Ascending aorta (tissue), 2 donors: ENCODE measurements around the gene ACO2. TPM values are rescaled to one million over a fixed set of nuclear protein-coding genes. Genes with fewer than 3 reads are reported as not detected.

Source experiments
- DNase-seq, 2 donors: peaks; one replicate each; pipeline ENCODE4 v3.0.0-alpha.2; 2019; ENCODE audit warnings: low spot score in 2 of 2
- H3K27ac ChIP-seq, 2 donors: fragments of 200-600 bp; sonication (generic); one replicate each; pipeline ENCODE4 v1.5.1; 2016 to 2017; ENCODE audit warnings: mild to moderate bottlenecking in 1 of 2
- H3K27me3 ChIP-seq: fragments of 200-600 bp; sonication (generic); one replicate; pipeline ENCODE4 v1.5.1; 2017
- H3K36me3 ChIP-seq, 2 donors: fragments of 200-600 bp; sonication (generic); one replicate each; pipeline ENCODE4 v1.5.1; 2016
- H3K4me1 ChIP-seq, 2 donors: fragments of 200-600 bp; sonication (generic); one replicate each; pipeline ENCODE4 v1.5.1; 2016 to 2017; ENCODE audit warnings: mild to moderate bottlenecking in 1 of 2
- H3K4me3 ChIP-seq, 2 donors: fragments of 200-600 bp; sonication (generic); one replicate each; pipeline ENCODE4 v1.5.1; 2016 to 2017; ENCODE audit warnings: mild to moderate bottlenecking in 1 of 2
- H3K9me3 ChIP-seq, 2 donors: fragments of 200-600 bp; sonication (generic); one replicate each; pipeline ENCODE4 v1.5.1; 2016
- intact Hi-C: fragments of 100-400 bp; cut with DNase I; formaldehyde crosslinking; loops from one replicate; pipeline ENCODE4 v1.15.1; 2023
- total RNA-seq: library from RNA; depleted of rRNA; stranded (reverse); fragments of >200 nt; gene quantifications from one replicate; pipeline ENCODE4 v1.1.0, GENCODE V29; 2016
- TF ChIP-seq, protein P1 (sequence below), 3 experiments: fragments of 200-600 bp in 2 of 3; fragments of 450-650 bp in 1 of 3; sonication (generic) in 2 of 3; IDR thresholded peaks; one replicate each; pipeline ENCODE4 v1.5.1; 2016 to 2019; ENCODE audit warnings: antibody characterized with exemption in 3 of 3, mild to moderate bottlenecking in 1 of 3, moderate library complexity in 1 of 3

ACO2 gene
- total RNA-seq, 1 donor from 2014 or later: 81.1 TPM

DNA sequence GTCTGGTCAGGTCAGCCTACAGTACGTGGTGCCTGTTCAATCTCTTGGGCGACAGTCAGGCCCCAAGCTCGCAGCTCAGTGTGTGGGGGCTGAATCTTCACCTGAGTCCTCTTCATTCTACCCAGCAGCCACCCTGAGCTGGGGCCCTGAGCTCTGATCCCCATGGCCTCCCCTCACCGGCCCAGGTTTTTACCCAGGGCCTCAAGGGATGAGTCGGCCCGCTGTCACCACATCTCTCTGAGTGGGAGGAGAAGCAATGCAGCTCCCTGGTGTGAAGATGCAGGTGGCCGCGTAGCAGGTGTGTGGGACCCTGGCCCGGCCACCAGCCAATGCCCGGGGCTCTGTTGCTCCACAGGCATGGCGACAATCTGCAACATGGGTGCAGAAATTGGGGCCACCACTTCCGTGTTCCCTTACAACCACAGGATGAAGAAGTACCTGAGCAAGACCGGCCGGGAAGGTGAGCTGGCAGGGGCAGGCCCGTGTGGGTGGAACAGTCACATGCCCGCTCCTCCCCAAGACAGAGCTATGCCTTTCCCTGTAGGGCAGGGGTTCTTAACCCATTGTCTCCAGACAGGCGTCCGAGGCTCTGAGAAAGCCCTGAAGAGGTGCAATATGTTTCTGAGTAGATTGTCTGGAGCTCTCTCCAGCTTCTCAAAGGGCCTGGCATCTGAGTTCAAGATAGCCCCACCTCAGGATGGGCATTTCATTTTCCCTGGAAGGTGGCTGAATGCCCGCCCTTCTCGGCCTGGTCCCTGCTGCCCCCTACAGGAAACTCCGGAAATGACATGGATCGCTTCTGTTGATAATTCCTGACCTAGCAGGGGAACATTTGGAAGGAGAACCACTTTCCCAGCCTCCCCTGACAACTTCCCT is 48.5 kb downstream of the ACO2 start:
- TF ChIP-seq, protein P1, sequence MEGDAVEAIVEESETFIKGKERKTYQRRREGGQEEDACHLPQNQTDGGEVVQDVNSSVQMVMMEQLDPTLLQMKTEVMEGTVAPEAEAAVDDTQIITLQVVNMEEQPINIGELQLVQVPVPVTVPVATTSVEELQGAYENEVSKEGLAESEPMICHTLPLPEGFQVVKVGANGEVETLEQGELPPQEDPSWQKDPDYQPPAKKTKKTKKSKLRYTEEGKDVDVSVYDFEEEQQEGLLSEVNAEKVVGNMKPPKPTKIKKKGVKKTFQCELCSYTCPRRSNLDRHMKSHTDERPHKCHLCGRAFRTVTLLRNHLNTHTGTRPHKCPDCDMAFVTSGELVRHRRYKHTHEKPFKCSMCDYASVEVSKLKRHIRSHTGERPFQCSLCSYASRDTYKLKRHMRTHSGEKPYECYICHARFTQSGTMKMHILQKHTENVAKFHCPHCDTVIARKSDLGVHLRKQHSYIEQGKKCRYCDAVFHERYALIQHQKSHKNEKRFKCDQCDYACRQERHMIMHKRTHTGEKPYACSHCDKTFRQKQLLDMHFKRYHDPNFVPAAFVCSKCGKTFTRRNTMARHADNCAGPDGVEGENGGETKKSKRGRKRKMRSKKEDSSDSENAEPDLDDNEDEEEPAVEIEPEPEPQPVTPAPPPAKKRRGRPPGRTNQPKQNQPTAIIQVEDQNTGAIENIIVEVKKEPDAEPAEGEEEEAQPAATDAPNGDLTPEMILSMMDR (IDR thresholded peaks at IDR 0.05): peak; percentile 82 to 90 (median 89)
- intact Hi-C loops: loop anchor here (1.0 to 5.0 kb wide), 5 partner anchors 35 to 215 kb away; partner anchors contain the start of genes ACO2, PHF5A and ZC3H7B
- Histone ChIP-seq H3K9me3 (no peaks in the 10 kb centered on the region), H3K4me3 (no peak overlapping the region), H3K4me1 (peaks cover 0 to 12% of the 10 kb centered on the region in 2 donors), H3K36me3 (peaks cover 38 to 41% of the 10 kb centered on the region in 2 donors), H3K27me3 (no peaks in the 10 kb centered on the region), H3K27ac (peak overlapping the region; percentile 27 to 44)
- DNase-seq: peak in 1 of 2 donors; percentile 89

DNA sequence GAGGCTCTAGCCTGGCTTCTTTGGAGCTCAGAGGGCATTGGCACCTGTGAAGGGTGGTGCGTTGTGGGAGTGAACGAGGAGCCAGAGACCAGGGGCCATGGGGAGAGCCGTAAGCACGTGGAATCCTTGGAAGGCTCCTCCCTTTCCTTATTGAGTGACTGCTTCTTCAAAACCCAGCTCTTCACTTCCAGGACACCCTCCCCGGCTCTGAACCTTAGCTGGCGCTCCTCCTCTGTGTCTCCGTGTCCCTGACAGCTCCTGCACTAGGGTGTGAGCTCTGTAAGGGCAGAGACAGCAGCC is 49.1 kb downstream of the ACO2 start:
- Histone ChIP-seq H3K9me3 (no peaks in the 10 kb centered on the region), H3K36me3 (peaks cover 36 to 38% of the 10 kb centered on the region in 2 donors), H3K27me3 (no peaks in the 10 kb centered on the region), H3K4me3 (no peak overlapping the region), H3K4me1 (peaks cover 0 to 8% of the 10 kb centered on the region in 2 donors), H3K27ac (peak overlapping the region; percentile 27 to 44)
- intact Hi-C loops: loop anchor here (5.0 kb wide), 3 partner anchors 36 to 216 kb away; partner anchors contain the start of genes ACO2, PHF5A and ZC3H7B
- TF ChIP-seq, protein P1 (IDR thresholded peaks at IDR 0.05): no peak
- DNase-seq: no peak

DNA sequence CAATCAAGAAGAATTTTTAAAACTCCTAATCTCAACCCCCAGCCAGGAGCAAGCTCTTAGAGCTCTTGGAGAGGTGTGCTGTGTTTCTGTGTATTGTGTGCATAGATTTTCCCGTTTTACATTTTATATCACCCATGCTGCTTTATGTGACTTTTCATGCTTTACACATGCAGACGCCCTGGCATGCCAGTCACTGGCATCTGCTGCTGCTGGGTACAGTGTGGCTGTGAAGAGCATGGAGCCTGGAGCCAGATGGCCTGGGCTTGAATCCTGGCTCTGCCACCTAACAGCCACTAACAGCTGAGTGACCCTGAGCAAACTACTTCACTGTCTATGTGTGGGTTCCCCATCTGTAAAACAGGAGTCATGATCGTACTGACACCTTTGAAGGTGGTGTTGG is 52.2 kb downstream of the ACO2 start:
- Histone ChIP-seq H3K9me3 (no peaks in the 10 kb centered on the region), H3K4me3 (no peak overlapping the region), H3K4me1 (peaks cover 18 to 33% of the 10 kb centered on the region in 2 donors), H3K36me3 (peaks cover 20 to 29% of the 10 kb centered on the region in 2 donors), H3K27me3 (no peaks in the 10 kb centered on the region), H3K27ac (no peak overlapping the region)
- TF ChIP-seq, protein P1 (IDR thresholded peaks at IDR 0.05): no peak
- intact Hi-C loops: loop anchor here (5.0 to 10.0 kb wide), 2 partner anchors 234 to 596 kb away; partner anchors contain the start of gene RANGAP1
- no peak for DNase-seq

DNA sequence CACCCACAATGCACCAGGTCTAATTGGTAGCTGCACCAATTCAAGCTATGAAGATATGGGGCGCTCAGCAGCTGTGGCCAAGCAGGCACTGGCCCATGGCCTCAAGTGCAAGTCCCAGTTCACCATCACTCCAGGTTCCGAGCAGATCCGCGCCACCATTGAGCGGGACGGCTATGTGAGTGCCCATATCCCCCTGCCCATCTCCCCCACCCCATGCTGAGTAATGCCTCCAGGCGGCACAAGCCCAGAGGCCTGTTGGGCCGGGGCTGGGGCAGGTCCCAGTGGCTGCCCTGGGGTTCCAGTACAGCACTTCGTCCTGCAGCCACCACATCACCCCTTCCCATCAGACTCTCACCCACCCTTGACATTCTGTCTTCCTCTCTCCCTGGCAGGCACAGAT is 53.9 kb downstream of the ACO2 start:
- intact Hi-C loops: loop anchor here (5.0 to 10.0 kb wide), 2 partner anchors 236 to 598 kb away; partner anchors contain the start of gene RANGAP1
- H3K27me3 ChIP-seq: no peaks in the 10 kb centered on the region
- TF ChIP-seq, protein P1 (IDR thresholded peaks at IDR 0.05): no peak
- no peaks in the 10 kb centered on the region for H3K9me3 ChIP-seq
- no peak for DNase-seq
- peaks cover 32 to 37% of the 10 kb centered on the region in 2 donors for H3K36me3 ChIP-seq
- H3K27ac ChIP-seq: peak overlapping the region; percentile 94 to 96
- no peak overlapping the region for H3K4me3 ChIP-seq
- peaks cover 24 to 31% of the 10 kb centered on the region in 2 donors for H3K4me1 ChIP-seq

DNA sequence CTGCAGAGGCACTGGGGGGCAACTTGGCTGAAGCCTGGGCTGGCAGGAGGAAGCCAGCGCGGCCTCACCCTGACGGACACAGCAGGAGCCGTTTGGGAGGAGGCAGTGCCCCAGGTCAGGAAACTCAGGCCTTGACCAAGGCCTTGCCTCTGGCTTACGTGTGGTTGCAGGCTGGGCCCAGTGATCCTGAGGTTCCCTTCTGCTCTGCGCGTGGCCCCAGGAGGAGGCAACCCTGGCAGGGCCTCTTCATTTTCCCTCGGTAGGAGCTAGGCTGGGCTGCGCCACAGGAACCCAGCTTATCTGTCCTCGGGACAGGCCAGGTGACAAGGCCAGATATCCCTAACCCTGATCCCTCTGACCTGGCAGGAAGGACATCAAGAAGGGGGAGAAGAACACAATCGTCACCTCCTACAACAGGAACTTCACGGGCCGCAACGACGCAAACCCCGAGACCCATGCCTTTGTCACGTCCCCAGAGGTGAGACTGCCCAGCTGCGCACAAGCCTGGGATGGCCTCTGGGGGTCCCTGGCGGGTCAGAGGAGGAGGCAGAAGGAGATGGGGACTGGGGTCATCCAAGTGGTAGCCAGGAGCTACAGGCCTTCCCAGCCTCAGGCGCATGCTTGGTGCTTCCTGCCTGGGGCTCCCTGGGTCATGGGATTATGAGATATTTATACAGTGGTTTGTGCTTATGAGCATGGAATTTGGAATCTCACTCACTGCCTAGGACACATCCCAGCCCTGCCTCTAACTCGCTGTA is 54.7 kb downstream of the ACO2 start:
- Histone ChIP-seq H3K36me3 (peaks cover 35 to 46% of the 10 kb centered on the region in 2 donors), H3K9me3 (no peaks in the 10 kb centered on the region), H3K4me1 (peaks cover 24 to 31% of the 10 kb centered on the region in 2 donors), H3K27ac (peak overlapping the region; percentile 94 to 96), H3K4me3 (peak overlapping the region in 1 of 2 donors; percentile 2), H3K27me3 (no peaks in the 10 kb centered on the region)
- TF ChIP-seq, protein P1 (IDR thresholded peaks at IDR 0.05): no peak
- peak in 1 of 2 donors; percentile 70 for DNase-seq
- intact Hi-C loops: loop anchor here (5.0 to 10.0 kb wide), 2 partner anchors 236 to 599 kb away; partner anchors contain the start of gene RANGAP1
